BE2C (cell line): ENCODE data around the gene SIX1.

Experiments used
- DNase-seq: peaks from one replicate; pipeline ENCODE4 v3.0.0-alpha.2; 2020
- H3K27me3 ChIP-seq: fragments of 250-450 bp; sonication (Bioruptor Pico); 2 replicates; pipeline ENCODE4 v1.5.1; 2020; ENCODE audit warnings: mild to moderate bottlenecking
- H3K36me3 ChIP-seq: fragments of 250-450 bp; sonication (Bioruptor Pico); 2 replicates; pipeline ENCODE4 v1.5.1; 2020; ENCODE audit warnings: mild to moderate bottlenecking
- H3K4me1 ChIP-seq: fragments of 250-450 bp; sonication (Bioruptor Pico); 2 replicates; pipeline ENCODE4 v1.5.1; 2020
- H3K4me3 ChIP-seq: 2 replicates; pipeline ENCODE4 v1.5.1; 2011; ENCODE audit warnings: low read depth, low read length
- H3K9me3 ChIP-seq: fragments of 250-450 bp; sonication (Bioruptor Pico); 2 replicates; pipeline ENCODE4 v1.5.1; 2020
- CTCF ChIP-seq: IDR thresholded peaks from 2 replicates; pipeline ENCODE4 v1.5.1; 2012; ENCODE audit warnings: mild to moderate bottlenecking, low read depth, low read length

Gene SIX1

GRCh38 chr14:60662982-60663381, 13.7 kb upstream of the SIX1 start:
- DNase-seq, result no peak
- Histone ChIP-seq H3K4me1 (no peaks in the 10 kb centered on the region), H3K9me3 (no peaks in the 10 kb centered on the region), H3K27me3 (peaks cover 57% of the 10 kb centered on the region), H3K36me3 (no peaks in the 10 kb centered on the region), H3K4me3 (no peak overlapping the region)
- no peak for TF ChIP-seq CTCF

GRCh38 chr14:60661721-60662120, 12.4 kb upstream of the SIX1 start:
- Histone ChIP-seq H3K36me3 (no peaks in the 10 kb centered on the region), H3K4me3 (no peak overlapping the region), H3K4me1 (no peaks in the 10 kb centered on the region), H3K9me3 (no peaks in the 10 kb centered on the region), H3K27me3 (peaks cover 67% of the 10 kb centered on the region)
- no peak for DNase-seq
- TF ChIP-seq CTCF, result no peak

GRCh38 chr14:60658909-60659585, 9.8 kb upstream of the SIX1 start:
- no peaks in the 10 kb centered on the region for H3K9me3 ChIP-seq
- peaks cover 75% of the 10 kb centered on the region for H3K27me3 ChIP-seq
- peaks cover 4% of the 10 kb centered on the region; the same call in 1 of the 2 replicates for H3K4me1 ChIP-seq
- DNase-seq, result no peak
- H3K36me3 ChIP-seq, result no peaks in the 10 kb centered on the region
- TF ChIP-seq CTCF, result no peak
- H3K4me3 ChIP-seq, result no peak overlapping the region

GRCh38 chr14:60658211-60658690, 9.0 kb upstream of the SIX1 start:
- no peak for DNase-seq
- no peaks in the 10 kb centered on the region for H3K9me3 ChIP-seq
- no peak for TF ChIP-seq CTCF
- H3K27me3 ChIP-seq, result peaks cover 76% of the 10 kb centered on the region
- H3K4me1 ChIP-seq, result peaks cover 4% of the 10 kb centered on the region; the same call in 1 of the 2 replicates
- H3K36me3 ChIP-seq, result no peaks in the 10 kb centered on the region
- peak overlapping the region; percentile 80 for H3K4me3 ChIP-seq

GRCh38 chr14:60657456-60658210, 8.4 kb upstream of the SIX1 start:
- Histone ChIP-seq H3K4me1 (peaks cover 4% of the 10 kb centered on the region; the same call in 1 of the 2 replicates), H3K27me3 (peaks cover 78% of the 10 kb centered on the region), H3K36me3 (no peaks in the 10 kb centered on the region), H3K4me3 (peak overlapping the region; percentile 80), H3K9me3 (no peaks in the 10 kb centered on the region)
- no peak for DNase-seq
- TF ChIP-seq CTCF, result no peak
